HepG2 (cell line): ENCODE measurements around the gene INTS4. TPM values are rescaled to one million over a fixed set of nuclear protein-coding genes. Genes with fewer than 3 reads are reported as not detected.
A peak's percentile ranks its signal among the peaks of the same experiment; 100 is the strongest.

ENCODE experiments used
- AKNA ChIP-seq: sonication (generic); formaldehyde crosslinking; IDR thresholded peaks from 2 replicates; pipeline ENCODE4 v1.4.0; 2020; ENCODE audit warnings: missing genetic modification reagents, borderline replicate concordance
- HOMEZ ChIP-seq: IDR thresholded peaks from 2 replicates; pipeline ENCODE4 v1.6.1; 2016; ENCODE audit warnings: low read depth
- ZNF205 ChIP-seq: IDR thresholded peaks from 2 replicates; pipeline ENCODE4 v1.6.1; 2018; ENCODE audit warnings: missing biosample characterization, missing genetic modification reagents
- ZNF280B ChIP-seq: sonication (generic); formaldehyde crosslinking; IDR thresholded peaks from 2 replicates; pipeline ENCODE4 v1.5.0; 2020; ENCODE audit warnings: missing genetic modification reagents, mild to moderate bottlenecking, borderline replicate concordance
- ZNF44 ChIP-seq: sonication (generic); formaldehyde crosslinking; IDR thresholded peaks from 2 replicates; pipeline ENCODE4 v1.5.1; 2020; ENCODE audit warnings: mild to moderate bottlenecking, missing genetic modification reagents
- polyA plus RNA-seq, 8 experiments: library from polyadenylated mRNA; depleted of rRNA in 3 of 8; stranded (reverse) in 7 of 8; unstranded in 1 of 8; fragments of >200 nt; fragmentation: Illumina TruSeq in 4 of 8; extraction: Trizol in 4 of 8; gene quantifications; 2 replicates each; pipeline versions ENCODE4 v1.2.1 to v1.2.3, GENCODE V29; 2011 to 2016; ENCODE audit warnings: low read depth in 4 of 8, missing spikeins in 1 of 8, mixed read lengths in 1 of 8; ENCODE audit not compliant: insufficient read depth in 1 of 8
- total RNA-seq, 5 experiments: library from RNA; depleted of rRNA; stranded (reverse); fragments of >200 nt; fragmentation: Illumina TruSeq; extraction: Trizol; gene quantifications; 2 replicates each; pipeline ENCODE4 v1.2.3, GENCODE V29; 2016; ENCODE audit warnings: low read depth in 1 of 5
- TF ChIP-seq, protein P1 (sequence below), 2 experiments: fragments of 450-650 bp in 1 of 2; sonication (generic) in 1 of 2; formaldehyde crosslinking in 1 of 2; IDR thresholded peaks; 2 replicates each; pipeline versions ENCODE4 v1.6.1 to v1.8.0; 2016 to 2022; ENCODE audit warnings: antibody characterized with exemption in 1 of 2, mild to moderate bottlenecking in 1 of 2, missing genetic modification reagents in 1 of 2

INTS4 gene
- total and polyA plus RNA-seq, 2 of the 13 experiments (the other 11 are each of a cell fraction or from before 2014, with no cell fraction given) = 37.3 to 44.8 TPM

GRCh38 chr11:77994434-77995362, at the start of gene INTS4 (continued):
- TF ChIP-seq ZNF280B (CRISPR knock-in tag) (peak; percentile 31; the same call in 1 of the 2 replicates), ZNF205 (CRISPR knock-in tag) (no peak; the same call in 1 of the 2 replicates), HOMEZ (CRISPR knock-in tag) (peak; percentile 72), AKNA (CRISPR knock-in tag) (no peak), ZNF44 (no peak; the same call in 1 of the 2 replicates)
- TF ChIP-seq, protein P1, sequence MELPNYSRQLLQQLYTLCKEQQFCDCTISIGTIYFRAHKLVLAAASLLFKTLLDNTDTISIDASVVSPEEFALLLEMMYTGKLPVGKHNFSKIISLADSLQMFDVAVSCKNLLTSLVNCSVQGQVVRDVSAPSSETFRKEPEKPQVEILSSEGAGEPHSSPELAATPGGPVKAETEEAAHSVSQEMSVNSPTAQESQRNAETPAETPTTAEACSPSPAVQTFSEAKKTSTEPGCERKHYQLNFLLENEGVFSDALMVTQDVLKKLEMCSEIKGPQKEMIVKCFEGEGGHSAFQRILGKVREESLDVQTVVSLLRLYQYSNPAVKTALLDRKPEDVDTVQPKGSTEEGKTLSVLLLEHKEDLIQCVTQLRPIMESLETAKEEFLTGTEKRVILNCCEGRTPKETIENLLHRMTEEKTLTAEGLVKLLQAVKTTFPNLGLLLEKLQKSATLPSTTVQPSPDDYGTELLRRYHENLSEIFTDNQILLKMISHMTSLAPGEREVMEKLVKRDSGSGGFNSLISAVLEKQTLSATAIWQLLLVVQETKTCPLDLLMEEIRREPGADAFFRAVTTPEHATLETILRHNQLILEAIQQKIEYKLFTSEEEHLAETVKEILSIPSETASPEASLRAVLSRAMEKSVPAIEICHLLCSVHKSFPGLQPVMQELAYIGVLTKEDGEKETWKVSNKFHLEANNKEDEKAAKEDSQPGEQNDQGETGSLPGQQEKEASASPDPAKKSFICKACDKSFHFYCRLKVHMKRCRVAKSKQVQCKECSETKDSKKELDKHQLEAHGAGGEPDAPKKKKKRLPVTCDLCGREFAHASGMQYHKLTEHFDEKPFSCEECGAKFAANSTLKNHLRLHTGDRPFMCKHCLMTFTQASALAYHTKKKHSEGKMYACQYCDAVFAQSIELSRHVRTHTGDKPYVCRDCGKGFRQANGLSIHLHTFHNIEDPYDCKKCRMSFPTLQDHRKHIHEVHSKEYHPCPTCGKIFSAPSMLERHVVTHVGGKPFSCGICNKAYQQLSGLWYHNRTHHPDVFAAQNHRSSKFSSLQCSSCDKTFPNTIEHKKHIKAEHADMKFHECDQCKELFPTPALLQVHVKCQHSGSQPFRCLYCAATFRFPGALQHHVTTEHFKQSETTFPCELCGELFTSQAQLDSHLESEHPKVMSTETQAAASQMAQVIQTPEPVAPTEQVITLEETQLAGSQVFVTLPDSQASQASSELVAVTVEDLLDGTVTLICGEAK (IDR thresholded peaks at IDR 0.05) = peak; percentile 48
- TF ChIP-seq, protein P1 (CRISPR knock-in tag; IDR thresholded peaks at IDR 0.05) = no peak
